Left lung (tissue), 10 donors: ENCODE data around the gene CSNK1A1L. TPM values are rescaled to one million over a fixed set of nuclear protein-coding genes. Genes with fewer than 3 reads are reported as not detected.

ENCODE experiments used
- ATAC-seq: fragments of 200-7000 bp; cut with Tn5 transposase; one replicate; pipeline ENCODE4 v1.9.1; 2020; ENCODE audit warnings: moderate library complexity
- DNase-seq, 4 donors: peaks; one replicate each; pipeline ENCODE4 v3.0.0-alpha.2; 2013 to 2020
- H3K27ac ChIP-seq, 2 donors: fragments of 200-600 bp; sonication (generic) in 1 of 2; one replicate each; pipeline versions ENCODE4 v1.5.0 to v1.8.0; 2020 to 2021
- H3K27me3 ChIP-seq, 2 donors: fragments of 200-600 bp; sonication (generic) in 1 of 2; one replicate each; pipeline versions ENCODE4 v1.5.0 to v1.8.0; 2020 to 2021
- H3K36me3 ChIP-seq, 2 donors: fragments of 200-600 bp; sonication (generic) in 1 of 2; one replicate each; pipeline versions ENCODE4 v1.5.0 to v1.8.0; 2020 to 2021
- H3K4me1 ChIP-seq, 2 donors: fragments of 200-600 bp; one replicate each; pipeline ENCODE4 v1.8.0; 2021
- H3K4me3 ChIP-seq, 2 donors: fragments of 200-600 bp; sonication (generic) in 1 of 2; one replicate each; pipeline versions ENCODE4 v1.5.0 to v1.8.0; 2020 to 2021; ENCODE audit warnings: mild to moderate bottlenecking in 1 of 2
- H3K9me3 ChIP-seq, 2 donors: fragments of 200-600 bp; sonication (generic) in 1 of 2; one replicate each; pipeline versions ENCODE4 v1.5.0 to v1.8.0; 2020 to 2021
- intact Hi-C, 2 donors: fragments of 100-400 bp; cut with DNase I; formaldehyde crosslinking; loops; one replicate each; pipeline versions ENCODE4 v1.11.2 to v1.14.2; 2022
- polyA plus RNA-seq, 6 donors: library from polyadenylated mRNA; unstranded; fragments of 120-200 nt; gene quantifications; one replicate each; pipeline ENCODE4 v1.2.1, GENCODE V29; 2013; ENCODE audit not compliant: insufficient read length in 6 of 6
- total RNA-seq, 2 donors: library from RNA; stranded (reverse); fragmentation: NEBNext Ultra II Directional; extraction: Animal tissue kit (Norgen Biotek cat#: 25700); gene quantifications; one replicate each; pipeline ENCODE4 v1.2.1, GENCODE V29; 2021
- TF ChIP-seq, protein P1 (sequence below), 2 donors: fragments of 200-600 bp; sonication (generic) in 1 of 2; IDR thresholded peaks; one replicate each; pipeline versions ENCODE4 v1.5.0 to v1.8.0; 2021; ENCODE audit warnings: antibody characterized with exemption in 2 of 2
- donor health status: DM: no; HTN: yes; CAD: no.
- donor health status: DM: no; HTN: no; CAD: no.

The CSNK1A1L gene
- total and polyA plus RNA-seq, 8 donors: 0.09 to 0.21 (median 0.18) TPM; not detected in 2

GRCh38 chr13:37136633-37137032, 31.2 kb upstream of the CSNK1A1L start:
- no peak for DNase-seq
- H3K27ac ChIP-seq: no peak overlapping the region
- H3K4me1 ChIP-seq: no peaks in the 10 kb centered on the region
- ATAC-seq: no peak
- H3K27me3 ChIP-seq: no peaks in the 10 kb centered on the region
- H3K36me3 ChIP-seq: no peaks in the 10 kb centered on the region
- intact Hi-C loops: no loop called here
- TF ChIP-seq, protein P1, sequence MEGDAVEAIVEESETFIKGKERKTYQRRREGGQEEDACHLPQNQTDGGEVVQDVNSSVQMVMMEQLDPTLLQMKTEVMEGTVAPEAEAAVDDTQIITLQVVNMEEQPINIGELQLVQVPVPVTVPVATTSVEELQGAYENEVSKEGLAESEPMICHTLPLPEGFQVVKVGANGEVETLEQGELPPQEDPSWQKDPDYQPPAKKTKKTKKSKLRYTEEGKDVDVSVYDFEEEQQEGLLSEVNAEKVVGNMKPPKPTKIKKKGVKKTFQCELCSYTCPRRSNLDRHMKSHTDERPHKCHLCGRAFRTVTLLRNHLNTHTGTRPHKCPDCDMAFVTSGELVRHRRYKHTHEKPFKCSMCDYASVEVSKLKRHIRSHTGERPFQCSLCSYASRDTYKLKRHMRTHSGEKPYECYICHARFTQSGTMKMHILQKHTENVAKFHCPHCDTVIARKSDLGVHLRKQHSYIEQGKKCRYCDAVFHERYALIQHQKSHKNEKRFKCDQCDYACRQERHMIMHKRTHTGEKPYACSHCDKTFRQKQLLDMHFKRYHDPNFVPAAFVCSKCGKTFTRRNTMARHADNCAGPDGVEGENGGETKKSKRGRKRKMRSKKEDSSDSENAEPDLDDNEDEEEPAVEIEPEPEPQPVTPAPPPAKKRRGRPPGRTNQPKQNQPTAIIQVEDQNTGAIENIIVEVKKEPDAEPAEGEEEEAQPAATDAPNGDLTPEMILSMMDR (IDR thresholded peaks at IDR 0.05): no peak
- H3K9me3 ChIP-seq: no peaks in the 10 kb centered on the region
- H3K4me3 ChIP-seq: no peak overlapping the region

DNA sequence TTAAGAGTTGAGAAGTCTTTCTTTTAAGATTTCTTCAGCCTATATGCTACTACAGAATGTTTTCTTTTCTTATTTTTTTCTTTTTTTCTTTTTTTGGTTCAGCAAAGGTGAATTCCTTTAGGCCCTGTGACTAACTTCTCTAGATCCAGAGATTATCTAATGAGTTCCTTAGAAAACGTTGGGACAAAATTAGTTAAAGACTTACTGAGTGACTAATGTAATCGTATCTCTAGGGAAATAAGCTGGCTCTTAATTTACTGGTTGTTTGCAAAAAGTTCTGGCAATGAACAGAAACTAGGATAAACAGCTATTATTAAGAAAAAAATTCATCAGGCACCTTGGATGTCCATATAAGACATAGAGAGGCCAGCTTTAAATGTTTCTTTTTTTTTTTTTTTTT, 30.7 kb upstream of the CSNK1A1L start:
- H3K27me3 ChIP-seq: no peaks in the 10 kb centered on the region
- TF ChIP-seq, protein P1 (IDR thresholded peaks at IDR 0.05): no peak
- ATAC-seq (no peak), DNase-seq (no peak)
- intact Hi-C loops: no loop called here
- H3K36me3 ChIP-seq: no peaks in the 10 kb centered on the region
- no peak overlapping the region for H3K27ac ChIP-seq
- H3K4me1 ChIP-seq: no peaks in the 10 kb centered on the region
- no peaks in the 10 kb centered on the region for H3K9me3 ChIP-seq
- H3K4me3 ChIP-seq: no peak overlapping the region

- H3K36me3 ChIP-seq: no peaks in the 10 kb centered on the region
- intact Hi-C loops: no loop called here
- H3K4me3 ChIP-seq: no peak overlapping the region
- H3K27me3 ChIP-seq: no peaks in the 10 kb centered on the region
- H3K9me3 ChIP-seq: no peaks in the 10 kb centered on the region
- TF ChIP-seq, protein P1 (IDR thresholded peaks at IDR 0.05): no peak
- no peaks in the 10 kb centered on the region for H3K4me1 ChIP-seq
- ATAC-seq (no peak), DNase-seq (peak in 1 of 4 donors; percentile 52)
- no peak overlapping the region for H3K27ac ChIP-seq
Measured at GRCh38 chr13:37134411-37135041, 29.1 kb upstream of the CSNK1A1L start.

- intact Hi-C loops: no loop called here
- Histone ChIP-seq H3K36me3 (no peaks in the 10 kb centered on the region), H3K27ac (no peak overlapping the region), H3K4me3 (no peak overlapping the region), H3K27me3 (no peaks in the 10 kb centered on the region), H3K4me1 (no peaks in the 10 kb centered on the region), H3K9me3 (no peaks in the 10 kb centered on the region)
- DNase-seq (no peak), ATAC-seq (no peak)
- TF ChIP-seq, protein P1 (IDR thresholded peaks at IDR 0.05): no peak
Measured at GRCh38 chr13:37132211-37132610, 26.7 kb upstream of the CSNK1A1L start.

- H3K4me3 ChIP-seq: no peak overlapping the region
- no peak for ATAC-seq
- TF ChIP-seq, protein P1 (IDR thresholded peaks at IDR 0.05): no peak
- intact Hi-C loops: no loop called here
- H3K36me3 ChIP-seq: no peaks in the 10 kb centered on the region
- no peaks in the 10 kb centered on the region for H3K4me1 ChIP-seq
- DNase-seq: no peak
- H3K9me3 ChIP-seq: no peaks in the 10 kb centered on the region
- no peak overlapping the region for H3K27ac ChIP-seq
- H3K27me3 ChIP-seq: no peaks in the 10 kb centered on the region
Measured at GRCh38 chr13:37131092-37131491, 25.6 kb upstream of the CSNK1A1L start.
